ENCODE data around the gene KIR3DL1.
"Not testable (repeated sequence)": the region's sequence is repeated elsewhere in the genome, so short reads cannot be mapped to it uniquely, and the experiment has no call there.

Gene KIR3DL1

GRCh38 chr19:54814571-54814970 is 1.7 kb upstream of the KIR3DL1 start:
- DNase-seq (ENCODE audit: low read depth), result not testable (repeated sequence)

GRCh38 chr19:54817670-54818536 is 1.6 kb downstream of the KIR3DL1 start:
- no peak for DNase-seq (ENCODE audit: low read depth)

DNA sequence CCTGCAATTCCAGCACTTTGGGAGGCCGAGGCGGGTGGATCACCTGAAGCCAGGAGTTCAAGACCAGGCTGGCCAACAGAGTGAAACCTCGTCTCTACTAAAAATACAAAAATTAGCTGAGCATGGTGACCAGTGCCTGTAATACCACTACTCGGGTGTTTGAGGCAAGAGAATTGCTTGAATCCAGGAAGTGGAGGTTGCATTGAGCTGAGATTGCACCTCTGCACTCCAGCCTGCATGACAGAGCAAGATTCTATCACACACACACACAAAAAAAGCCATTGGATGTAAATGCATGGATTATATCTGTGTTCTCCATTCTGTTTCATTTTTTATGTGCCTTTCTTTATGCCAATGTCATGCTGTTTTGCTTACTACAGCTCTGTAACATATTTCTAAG is 8.1 kb downstream of the KIR3DL1 start:
- not testable (repeated sequence) for DNase-seq (ENCODE audit: low read depth)

- DNase-seq (ENCODE audit: low read depth), result not testable (repeated sequence)
Observed at GRCh38 chr19:54825326-54825725, 9.1 kb downstream of the KIR3DL1 start.

- DNase-seq (ENCODE audit: low read depth), result not testable (repeated sequence)
Observed at GRCh38 chr19:54828064-54828463, 11.8 kb downstream of the KIR3DL1 start.

DNA sequence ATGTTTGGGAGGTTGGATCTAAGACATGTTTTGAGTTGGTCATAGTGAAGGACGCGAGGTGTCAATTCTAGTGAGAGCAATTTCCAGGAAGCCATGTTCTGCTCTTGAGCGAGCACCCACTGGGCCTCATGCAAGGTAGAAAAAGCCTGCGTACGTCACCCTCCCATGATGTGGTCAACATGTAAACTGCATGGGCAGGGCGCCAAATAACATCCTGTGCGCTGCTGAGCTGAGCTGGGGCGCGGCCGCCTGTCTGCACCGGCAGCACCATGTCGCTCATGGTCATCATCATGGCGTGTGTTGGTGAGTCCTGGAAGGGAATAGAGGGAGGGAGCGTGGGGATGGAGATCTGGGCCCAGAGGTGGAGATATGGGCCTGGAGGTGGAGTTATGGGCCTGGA is 16.2 kb downstream of the KIR3DL1 start, which contains the start of gene KIR2DS4:
Gene KIR2DS4 (plus strand): TSS at position 181 of the 400 bp plus-strand sequence.
- not testable (repeated sequence) for DNase-seq (ENCODE audit: low read depth)

DNA sequence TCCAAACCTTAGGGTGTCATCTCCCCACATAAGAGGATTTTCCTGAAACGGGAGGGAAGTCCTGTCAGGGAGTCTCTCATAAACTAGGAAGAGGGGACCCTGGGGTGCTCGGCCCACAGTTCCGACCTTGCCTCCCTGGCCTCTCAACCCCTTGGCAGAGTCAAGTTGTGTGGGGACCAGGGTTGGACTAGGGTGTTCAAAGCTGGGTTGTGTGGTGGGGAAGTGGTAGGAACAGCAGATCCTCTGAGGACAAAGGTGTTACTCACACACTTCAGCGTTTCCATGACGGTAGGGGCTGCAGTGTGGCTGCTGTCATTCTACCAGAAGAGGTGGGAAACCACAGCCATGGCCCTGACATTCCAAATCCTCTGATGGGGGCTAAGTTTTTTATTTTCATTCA is 18.9 kb downstream of the KIR3DL1 start:
- not testable (repeated sequence) for DNase-seq (ENCODE audit: low read depth)

- DNase-seq (ENCODE audit: low read depth), result not testable (repeated sequence)
Observed at GRCh38 chr19:54837522-54837921, 21.3 kb downstream of the KIR3DL1 start.

DNA sequence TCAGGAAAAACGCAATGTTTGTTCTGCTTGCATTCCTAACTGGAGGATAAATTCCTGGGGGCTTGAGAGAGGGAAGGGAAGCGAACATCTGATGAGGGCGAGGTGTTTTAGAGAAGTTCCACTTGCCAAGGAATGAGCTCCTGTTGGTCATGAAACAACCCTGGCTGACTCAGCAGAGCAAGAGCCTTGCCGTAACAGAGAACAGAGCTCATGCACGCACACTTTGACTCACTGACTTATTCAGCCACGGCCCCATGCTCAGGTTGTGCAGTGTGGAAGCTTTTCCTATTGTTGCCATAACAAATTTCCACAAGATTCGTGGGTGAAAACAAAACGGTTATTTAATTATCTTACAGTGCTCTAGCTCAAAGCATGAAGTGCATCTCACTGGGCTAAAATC is 26.9 kb downstream of the KIR3DL1 start:
- not testable (repeated sequence) for DNase-seq (ENCODE audit: low read depth)

DNA sequence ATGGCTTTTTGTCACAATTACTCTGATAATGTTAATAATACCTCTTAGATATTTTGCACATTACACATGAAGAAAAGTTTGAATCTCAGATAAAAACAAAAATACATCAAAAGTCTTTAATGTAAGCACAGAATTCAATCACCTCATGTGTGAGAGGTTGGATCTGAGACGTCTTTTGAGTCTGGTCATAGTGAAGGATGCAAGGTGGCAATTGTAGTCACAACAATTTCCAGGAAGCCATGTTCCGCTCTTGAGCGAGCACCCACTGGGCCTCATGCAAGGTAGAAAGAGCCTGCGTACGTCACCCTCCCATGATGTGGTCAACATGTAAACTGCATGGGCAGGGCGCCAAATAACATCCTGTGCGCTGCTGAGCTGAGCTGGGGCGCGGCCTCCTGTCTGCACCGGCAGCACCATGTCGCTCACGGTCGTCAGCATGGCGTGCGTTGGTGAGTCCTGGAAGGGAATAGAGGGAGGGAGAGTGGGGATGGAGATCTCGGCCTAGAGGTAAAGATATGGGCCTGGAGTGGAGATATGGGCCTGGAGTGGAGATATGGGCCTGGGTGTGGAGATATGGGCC is 33.9 kb downstream of the KIR3DL1 start, which contains the start of gene KIR3DL2:
Gene KIR3DL2 (plus strand): TSS at position 383 of the 580 bp plus-strand sequence. CDS start 33 bp downstream, at position 416.
- DNase-seq (ENCODE audit: low read depth), result not testable (repeated sequence)

- DNase-seq (ENCODE audit: low read depth), result no peak
Observed at GRCh38 chr19:54850930-54851329, 34.7 kb downstream of the KIR3DL1 start.

- DNase-seq (ENCODE audit: low read depth), result no peak
Observed at GRCh38 chr19:54851353-54851752, 35.1 kb downstream of the KIR3DL1 start.

- DNase-seq (ENCODE audit: low read depth), result not testable (repeated sequence)
Observed at GRCh38 chr19:54855241-54855640, 39.0 kb downstream of the KIR3DL1 start.

DNA sequence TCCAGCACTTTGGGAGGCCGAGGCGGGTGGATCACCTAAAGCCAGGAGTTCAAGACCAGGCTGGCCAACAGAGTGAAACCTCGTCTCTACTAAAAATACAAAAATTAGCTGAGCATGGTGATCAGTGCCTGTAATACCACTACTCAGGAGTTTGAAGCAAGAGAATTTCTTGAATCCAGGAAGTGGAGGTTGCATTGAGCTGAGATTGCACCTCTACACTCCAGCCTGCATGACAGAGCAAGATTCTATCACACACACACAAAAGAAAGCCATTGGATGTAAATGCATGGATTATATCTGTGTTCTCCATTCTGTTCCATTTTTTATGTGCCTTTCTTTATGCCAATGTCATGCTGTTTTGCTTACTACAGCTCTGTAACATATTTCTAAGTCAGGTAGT is 42.2 kb downstream of the KIR3DL1 start:
- not testable (repeated sequence) for DNase-seq (ENCODE audit: low read depth)

GRCh38 chr19:54859421-54859820 is 43.2 kb downstream of the KIR3DL1 start:
- not testable (repeated sequence) for DNase-seq (ENCODE audit: low read depth)

GRCh38 chr19:54863459-54863858 is 47.2 kb downstream of the KIR3DL1 start:
- DNase-seq (ENCODE audit: low read depth), result not testable (repeated sequence)

DNA sequence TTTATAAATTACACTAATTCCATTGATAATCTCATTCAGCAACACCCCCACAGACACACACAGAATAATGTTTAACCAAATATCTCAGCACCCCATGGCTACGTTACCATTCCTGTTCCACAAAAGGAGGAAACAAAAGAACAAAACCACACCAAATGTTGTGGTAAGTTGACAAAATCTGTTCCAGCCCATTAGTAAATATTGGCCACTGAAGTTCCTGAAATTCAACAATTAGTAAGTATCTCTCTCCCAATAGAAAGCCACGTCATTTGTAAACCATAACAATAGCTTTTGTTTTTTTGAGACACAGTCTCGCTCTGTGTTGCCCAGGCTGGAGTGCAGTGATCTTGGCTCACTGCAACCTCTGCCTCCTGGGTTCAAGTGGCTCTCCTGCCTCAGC is 55.4 kb downstream of the KIR3DL1 start:
- no peak for DNase-seq (ENCODE audit: low read depth)

GRCh38 chr19:54873990-54874389 is 57.7 kb downstream of the KIR3DL1 start, which contains the start of gene FCAR:
FCAR (plus strand) TSS chr19:54874235; CDS start chr19:54874290, 55 bp downstream.
- no peak for DNase-seq (ENCODE audit: low read depth)

- no peak for DNase-seq (ENCODE audit: low read depth)
Observed at GRCh38 chr19:54875506-54875905, 59.2 kb downstream of the KIR3DL1 start.

- DNase-seq (ENCODE audit: low read depth), result no peak
Observed at GRCh38 chr19:54877471-54877870, 61.2 kb downstream of the KIR3DL1 start.
